HG02981 (cell line): ENCODE measurements around the gene CRYGB.
A peak's percentile ranks its signal among the peaks of the same experiment; 100 is the strongest.

Source experiments
- ATAC-seq: cut with Tn5 transposase; IDR thresholded peaks from one replicate; pipeline ENCODE4 v1.9.1; 2021; ENCODE audit warnings: mild to moderate bottlenecking, moderate library complexity; ENCODE audit not compliant: unreplicated experiment

The CRYGB gene

GRCh38 chr2:208146006-208146405, at the start of gene CRYGB:
CRYGB (minus strand) TSS chr2:208146158; CDS start chr2:208146120, 38 bp downstream.
- no peak for ATAC-seq

GRCh38 chr2:208195531-208195930, 49.6 kb upstream of the CRYGB start:
- no peak for ATAC-seq

GRCh38 chr2:208192611-208193236, 46.8 kb upstream of the CRYGB start:
- no peak for ATAC-seq

- ATAC-seq: no peak
These were observed 44.0 kb upstream of the CRYGB start, which contains the start of gene C2orf80 for GRCh38 chr2:208189810-208190503. C2orf80 (minus strand) TSS chr2:208190030; CDS start chr2:208186986, 3,044 bp downstream.

GRCh38 chr2:208189069-208189809, 43.3 kb upstream of the CRYGB start:
- no peak for ATAC-seq

- no peak for ATAC-seq
These were observed 40.9 kb upstream of the CRYGB start for GRCh38 chr2:208186893-208187292.

GRCh38 chr2:208186465-208186864, 40.5 kb upstream of the CRYGB start:
- ATAC-seq: no peak

GRCh38 chr2:208183972-208184705, 38.2 kb upstream of the CRYGB start:
- no peak for ATAC-seq

- no peak for ATAC-seq
These were observed 37.6 kb upstream of the CRYGB start for GRCh38 chr2:208183526-208183925.

GRCh38 chr2:208182835-208183234, 36.9 kb upstream of the CRYGB start:
- ATAC-seq: no peak

- ATAC-seq: no peak
These were observed 33.2 kb upstream of the CRYGB start for GRCh38 chr2:208179028-208179609.

GRCh38 chr2:208175840-208176153, 29.8 kb upstream of the CRYGB start:
- no peak for ATAC-seq

- ATAC-seq: peak; percentile 98
These were observed 29.3 kb upstream of the CRYGB start for GRCh38 chr2:208175069-208175839.

- ATAC-seq: no peak
These were observed 28.2 kb upstream of the CRYGB start for GRCh38 chr2:208174144-208174543.

GRCh38 chr2:208172125-208172524, 26.2 kb upstream of the CRYGB start:
- ATAC-seq: no peak

- no peak for ATAC-seq
These were observed 19.2 kb upstream of the CRYGB start for GRCh38 chr2:208164951-208165755.

- no peak for ATAC-seq
These were observed 17.5 kb upstream of the CRYGB start, which contains the start of gene CRYGA for GRCh38 chr2:208163489-208163888. CRYGA (minus strand) TSS chr2:208163589; CDS start chr2:208163556, 33 bp downstream.

GRCh38 chr2:208156439-208156838, 10.5 kb upstream of the CRYGB start:
- ATAC-seq: no peak

GRCh38 chr2:208153156-208153555, 7.2 kb upstream of the CRYGB start:
- ATAC-seq: no peak
